PC-9 (cell line): ENCODE data around the gene KRTAP10-6. TPM values are rescaled to one million over a fixed set of nuclear protein-coding genes. Genes with fewer than 3 reads are reported as not detected.
"Not testable (repeated sequence)": the region's sequence is repeated elsewhere in the genome, so short reads cannot be mapped to it uniquely, and the experiment has no call there.

ENCODE experiments used
- BruUV-seq: library from RNA; stranded (reverse); fragments of 400-500 nt; replicated peaks from 2 replicates; lab custom pipeline; 2021; lab: Mats Ljungman, UMichigan
- CTCF ChIA-PET: fragments of 300-600 bp; sonication (Branson Sonifier 250); formaldehyde crosslinking; loops from one replicate; lab custom pipeline; 2022; ENCODE audit warnings: antibody characterized with exemption; lab: Charles Lee
- POLR2A ChIA-PET: fragments of 300-600 bp; sonication (Branson Sonifier 250); formaldehyde crosslinking; loops from one replicate; lab custom pipeline; 2022; ENCODE audit warnings: antibody characterized with exemption; ENCODE audit not compliant: unreplicated experiment; lab: Charles Lee
- DNase-seq, 2 experiments: peaks; one replicate each; pipeline versions ENCODE4 v3.0.0 to v3.0.0-alpha.2; 2015 to 2022; ENCODE audit warnings: mixed read lengths in 1 of 2
- H2AFZ ChIP-seq: fragments of 200-600 bp; sonication (generic); 2 replicates; pipeline ENCODE4 v1.8.1; 2017; ENCODE audit warnings: antibody characterized with exemption
- H3F3A ChIP-seq: fragments of 200-600 bp; sonication (generic); 2 replicates; pipeline ENCODE4 v1.8.1; 2017; ENCODE audit warnings: antibody characterized with exemption, mild to moderate bottlenecking, low read depth; ENCODE audit not compliant: insufficient read depth
- H3K27ac ChIP-seq: fragments of 200-600 bp; sonication (generic); 2 replicates; pipeline ENCODE4 v1.6.1; 2016; ENCODE audit warnings: mixed run types
- H3K27me3 ChIP-seq: fragments of 200-600 bp; sonication (generic); 2 replicates; pipeline ENCODE4 v1.6.1; 2016; ENCODE audit warnings: low read depth, mixed run types; ENCODE audit not compliant: insufficient read depth
- H3K36me3 ChIP-seq: fragments of 200-600 bp; sonication (generic); 2 replicates; pipeline ENCODE4 v1.6.1; 2016; ENCODE audit warnings: low read depth, mixed run types
- H3K4me1 ChIP-seq: fragments of 200-600 bp; sonication (generic); replicated peaks from 2 replicates; pipeline ENCODE4 v1.6.1; 2016; ENCODE audit warnings: mixed run types; ENCODE audit not compliant: insufficient read depth
- H3K4me2 ChIP-seq: fragments of 200-600 bp; sonication (generic); 2 replicates; pipeline ENCODE4 v1.6.1; 2017; ENCODE audit warnings: mixed run types
- H3K4me3 ChIP-seq: fragments of 200-600 bp; sonication (generic); 2 replicates; pipeline ENCODE4 v1.6.1; 2016; ENCODE audit warnings: mixed run types
- H3K79me2 ChIP-seq: fragments of 200-600 bp; sonication (generic); 2 replicates; pipeline ENCODE4 v1.6.1; 2017; ENCODE audit warnings: low read depth, mixed run types
- H3K9me2 ChIP-seq: fragments of 200-600 bp; sonication (generic); 2 replicates; pipeline ENCODE4 v1.8.1; 2017; ENCODE audit warnings: mild to moderate bottlenecking; ENCODE audit not compliant: insufficient read depth
- H3K9me3 ChIP-seq: fragments of 200-600 bp; sonication (generic); 2 replicates; pipeline ENCODE4 v1.8.1; 2016; ENCODE audit warnings: low read depth; ENCODE audit not compliant: insufficient read depth
- H4K20me1 ChIP-seq: fragments of 200-600 bp; sonication (generic); 2 replicates; pipeline ENCODE4 v1.8.1; 2017; ENCODE audit not compliant: insufficient read depth
- EZH2 ChIP-seq: fragments of 200-600 bp; sonication (generic); IDR thresholded peaks from 2 replicates; pipeline ENCODE4 v1.8.0; 2017; ENCODE audit warnings: antibody characterized with exemption, low read depth
- intact Hi-C: fragments of 100-400 bp; cut with micrococcal nuclease; formaldehyde crosslinking; loops from one replicate; pipeline ENCODE4 v1.10.0; 2022; ENCODE audit not compliant: unreplicated experiment
- total RNA-seq: library from RNA; stranded (reverse); gene quantifications from 2 replicates; pipeline ENCODE4 v1.2.3, GENCODE V29; 2021
- TF ChIP-seq, protein P1 (sequence below): fragments of 200-600 bp; sonication (generic); conservative IDR thresholded peaks from 2 replicates; pipeline ENCODE4 v1.6.1; 2017; ENCODE audit warnings: mixed run types, antibody characterized with exemption, mild to moderate bottlenecking, moderate library complexity

Gene KRTAP10-6
- total RNA-seq, 1 experiment from 2014 or later, result not detected

DNA sequence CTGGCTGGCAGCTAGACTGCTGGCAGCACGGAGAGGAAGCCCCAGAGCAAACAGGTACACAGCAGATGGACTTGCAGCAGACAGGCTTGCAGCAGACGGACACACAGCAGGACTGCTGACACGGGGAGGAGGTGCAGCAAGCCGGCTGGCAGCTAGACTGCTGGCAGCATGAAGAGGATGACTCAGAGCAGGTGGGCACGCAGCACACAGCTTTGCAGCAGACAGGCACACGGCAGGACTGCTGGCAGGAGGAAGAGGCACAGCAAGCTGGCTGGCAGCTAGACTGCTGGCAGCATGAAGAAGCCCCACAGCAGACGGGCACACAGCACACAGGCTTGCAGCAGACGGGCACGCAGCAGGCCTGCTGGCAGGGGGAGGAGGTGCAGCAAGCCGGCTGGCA, 41.5 kb downstream of the KRTAP10-6 start:
- intact Hi-C loops, result no loop called here
- POLR2A ChIA-PET, result interaction anchor here (0.5 kb wide), 1 partner anchor 91 kb away, joined by 9 read pairs; no protein-coding TSS in a partner anchor
- DNase-seq, result no peak
- Histone ChIP-seq H3K27me3 (peaks cover 72% of the 10 kb centered on the region), H4K20me1 (no peaks in the 10 kb centered on the region), H3K79me2 (no peaks in the 10 kb centered on the region), H3K27ac (no peak overlapping the region), H2AFZ (no peak overlapping the region), H3K4me3 (no peak overlapping the region), H3K9me2 (no peaks in the 10 kb centered on the region), H3K4me1 (no peaks in the 10 kb centered on the region), H3K36me3 (no peaks in the 10 kb centered on the region), H3F3A (no peaks in the 10 kb centered on the region), H3K4me2 (no peak overlapping the region), H3K9me3 (no peaks in the 10 kb centered on the region)
- no TSS peak for BruUV-seq
- CTCF ChIA-PET, result no interaction called here
- TF ChIP-seq EZH2, result no peak
- TF ChIP-seq, protein P1, sequence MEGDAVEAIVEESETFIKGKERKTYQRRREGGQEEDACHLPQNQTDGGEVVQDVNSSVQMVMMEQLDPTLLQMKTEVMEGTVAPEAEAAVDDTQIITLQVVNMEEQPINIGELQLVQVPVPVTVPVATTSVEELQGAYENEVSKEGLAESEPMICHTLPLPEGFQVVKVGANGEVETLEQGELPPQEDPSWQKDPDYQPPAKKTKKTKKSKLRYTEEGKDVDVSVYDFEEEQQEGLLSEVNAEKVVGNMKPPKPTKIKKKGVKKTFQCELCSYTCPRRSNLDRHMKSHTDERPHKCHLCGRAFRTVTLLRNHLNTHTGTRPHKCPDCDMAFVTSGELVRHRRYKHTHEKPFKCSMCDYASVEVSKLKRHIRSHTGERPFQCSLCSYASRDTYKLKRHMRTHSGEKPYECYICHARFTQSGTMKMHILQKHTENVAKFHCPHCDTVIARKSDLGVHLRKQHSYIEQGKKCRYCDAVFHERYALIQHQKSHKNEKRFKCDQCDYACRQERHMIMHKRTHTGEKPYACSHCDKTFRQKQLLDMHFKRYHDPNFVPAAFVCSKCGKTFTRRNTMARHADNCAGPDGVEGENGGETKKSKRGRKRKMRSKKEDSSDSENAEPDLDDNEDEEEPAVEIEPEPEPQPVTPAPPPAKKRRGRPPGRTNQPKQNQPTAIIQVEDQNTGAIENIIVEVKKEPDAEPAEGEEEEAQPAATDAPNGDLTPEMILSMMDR, result no peak

DNA sequence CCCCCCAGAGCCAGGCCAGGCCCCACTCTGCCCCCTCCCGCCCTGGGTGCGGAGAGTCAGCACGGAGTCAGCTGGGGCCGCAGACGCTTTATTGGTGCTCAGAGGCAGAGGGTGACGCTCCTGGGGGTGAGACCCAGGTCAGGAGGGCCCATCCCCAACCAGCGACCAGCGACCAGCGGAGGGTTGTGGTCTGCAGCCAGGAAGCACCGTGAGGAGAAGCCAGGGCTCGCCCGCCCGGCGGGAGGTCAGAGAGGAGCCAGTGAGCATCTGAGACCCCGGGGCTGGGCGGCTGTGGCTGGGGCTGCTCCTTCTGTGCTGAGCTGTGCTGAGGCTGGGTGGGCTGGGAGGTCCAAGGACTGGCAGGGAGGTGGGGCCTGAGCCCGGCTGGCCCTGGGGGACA, 42.0 kb downstream of the KRTAP10-6 start:
- H3K4me1 ChIP-seq, H3K9me2 ChIP-seq, H3K79me2 ChIP-seq, H3K36me3 ChIP-seq, H3F3A ChIP-seq, BruUV-seq, POLR2A ChIA-PET, H3K27ac ChIP-seq, CTCF ChIA-PET, H2AFZ ChIP-seq, H3K4me2 ChIP-seq, H3K9me3 ChIP-seq, H3K4me3 ChIP-seq, H4K20me1 ChIP-seq, intact Hi-C loops, DNase-seq: not testable (repeated sequence)
- peaks cover 67% of the 10 kb centered on the region for H3K27me3 ChIP-seq

DNA sequence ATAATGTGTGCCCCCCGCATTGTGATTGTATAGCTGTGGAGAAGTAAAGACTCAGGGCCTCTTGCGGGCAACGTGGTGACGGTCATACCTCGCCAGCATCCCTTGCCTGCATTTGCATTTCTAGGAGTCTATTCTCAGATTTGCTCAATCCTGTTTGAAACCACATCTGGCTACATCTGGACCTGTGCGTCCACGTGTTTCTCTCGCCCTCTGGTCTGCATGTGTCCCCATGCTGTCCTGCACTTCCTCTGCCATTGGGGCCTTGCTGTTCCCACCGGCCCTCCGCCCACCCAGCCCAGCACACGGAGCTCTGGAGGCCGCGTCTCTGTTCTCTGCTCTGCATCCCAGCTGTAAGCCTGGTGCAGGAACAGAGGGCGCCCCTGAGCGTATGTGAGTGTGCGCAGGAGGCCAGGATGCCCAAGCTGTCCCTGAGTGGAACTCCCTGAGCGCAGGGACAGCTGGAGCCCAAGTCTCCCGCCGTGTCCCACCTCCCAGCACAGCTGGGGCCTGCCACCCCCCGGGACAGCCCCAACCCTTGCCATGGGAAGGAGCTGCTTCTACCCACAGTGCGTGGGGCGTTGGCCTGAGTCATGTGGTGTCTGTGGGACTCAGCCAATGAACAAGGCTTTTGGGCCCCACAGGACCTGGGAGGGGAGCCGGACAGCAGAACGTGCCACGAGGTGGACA, 42.6 kb downstream of the KRTAP10-6 start:
- Histone ChIP-seq H3K9me2 (no peaks in the 10 kb centered on the region), H3K9me3 (no peaks in the 10 kb centered on the region), H3F3A (no peaks in the 10 kb centered on the region), H3K27me3 (peaks cover 63% of the 10 kb centered on the region), H3K79me2 (no peaks in the 10 kb centered on the region), H3K36me3 (no peaks in the 10 kb centered on the region), H2AFZ (no peak overlapping the region), H4K20me1 (no peaks in the 10 kb centered on the region), H3K4me1 (no peaks in the 10 kb centered on the region), H3K4me3 (no peak overlapping the region), H3K27ac (no peak overlapping the region), H3K4me2 (no peak overlapping the region)
- ChIA-PET POLR2A (no interaction called here), CTCF (no interaction called here)
- intact Hi-C loops, result no loop called here
- DNase-seq, result no peak
- TF ChIP-seq, protein P1, result no peak
- TF ChIP-seq EZH2, result no peak
- BruUV-seq, result no TSS peak

DNA sequence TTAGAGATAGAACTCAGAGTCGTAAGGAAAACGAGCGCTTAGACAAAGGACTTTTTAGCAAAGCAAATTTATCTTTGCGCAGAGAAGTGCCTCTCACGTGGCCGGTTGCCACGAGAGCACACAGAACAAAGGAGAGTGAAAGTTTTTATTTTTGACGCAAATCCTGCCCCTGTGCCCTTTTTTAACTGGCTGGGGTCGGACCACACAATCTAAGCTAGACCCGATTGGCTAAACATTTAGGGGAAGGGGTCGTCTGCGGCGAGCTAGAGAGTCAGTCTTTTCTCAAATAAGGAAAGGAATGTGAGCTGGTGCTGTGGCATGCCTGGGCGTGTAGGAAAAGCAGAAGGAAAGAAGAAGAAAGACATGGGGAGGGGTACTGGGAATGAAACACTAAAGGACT, 43.4 kb downstream of the KRTAP10-6 start:
- Histone ChIP-seq H3K36me3 (no peaks in the 10 kb centered on the region), H4K20me1 (no peaks in the 10 kb centered on the region), H2AFZ (no peak overlapping the region), H3K4me1 (no peaks in the 10 kb centered on the region), H3K9me3 (no peaks in the 10 kb centered on the region), H3K9me2 (no peaks in the 10 kb centered on the region), H3K4me2 (no peak overlapping the region), H3K4me3 (no peak overlapping the region), H3F3A (no peaks in the 10 kb centered on the region), H3K27ac (no peak overlapping the region), H3K79me2 (no peaks in the 10 kb centered on the region), H3K27me3 (peaks cover 56% of the 10 kb centered on the region)
- BruUV-seq, result no TSS peak
- intact Hi-C loops, result no loop called here
- ChIA-PET POLR2A (no interaction called here), CTCF (no interaction called here)
- TF ChIP-seq, protein P1, result no peak
- TF ChIP-seq EZH2, result no peak
- no peak for DNase-seq
